Fibroblast of gingiva (primary cell): ENCODE measurements around the gene FGF3.

Source experiments
- DNase-seq: peaks from one replicate; pipeline ENCODE4 v3.0.0-alpha.2; 2011; ENCODE audit warnings: low read depth

FGF3 gene

DNA sequence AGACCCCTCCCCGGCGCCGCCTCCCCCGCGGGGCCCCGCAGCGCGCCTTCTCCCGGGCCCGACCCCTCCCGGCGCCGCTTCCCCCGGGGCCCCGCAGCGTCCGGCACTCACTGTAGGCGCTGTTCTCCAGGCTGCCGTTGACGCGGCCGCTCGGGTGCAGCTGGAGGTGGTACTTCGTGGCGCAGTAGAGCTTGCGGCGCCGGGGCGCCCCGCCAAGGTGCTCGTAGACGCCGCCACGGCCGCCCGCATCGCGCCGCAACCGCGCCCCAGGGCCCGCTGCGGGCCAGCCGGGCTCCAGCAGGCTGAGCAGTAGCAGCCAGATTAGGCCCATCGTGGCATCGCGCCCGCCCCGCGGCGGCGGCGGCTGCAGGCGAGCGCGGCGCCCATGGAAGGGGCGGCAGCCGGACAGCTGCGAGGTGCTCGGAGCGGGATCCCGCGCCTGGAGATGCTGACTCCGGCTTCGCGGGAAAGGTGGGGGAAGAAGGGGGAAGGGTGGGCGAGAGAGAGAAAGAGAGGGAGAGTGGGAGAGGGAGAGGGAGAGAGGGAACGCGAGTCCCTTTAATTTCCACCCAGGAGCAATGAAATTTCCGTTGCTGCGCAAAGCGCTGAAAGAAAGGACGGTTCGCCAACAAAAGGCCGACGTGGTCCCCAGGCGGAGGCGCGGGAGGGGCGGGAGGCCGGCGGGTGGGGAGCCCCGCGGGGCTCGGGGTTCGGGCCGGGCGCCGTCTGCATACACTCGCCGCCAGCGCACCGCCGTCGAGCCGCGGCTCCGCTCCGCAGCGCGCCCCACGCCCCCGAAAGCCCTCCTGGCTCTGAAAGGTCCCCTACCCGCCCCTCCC, at the start of gene FGF3:
Gene FGF3 (minus strand): TSS at position 814 of the 839 bp plus-strand sequence. CDS start 483 bp downstream, at position 331.
- no peak for DNase-seq

DNA sequence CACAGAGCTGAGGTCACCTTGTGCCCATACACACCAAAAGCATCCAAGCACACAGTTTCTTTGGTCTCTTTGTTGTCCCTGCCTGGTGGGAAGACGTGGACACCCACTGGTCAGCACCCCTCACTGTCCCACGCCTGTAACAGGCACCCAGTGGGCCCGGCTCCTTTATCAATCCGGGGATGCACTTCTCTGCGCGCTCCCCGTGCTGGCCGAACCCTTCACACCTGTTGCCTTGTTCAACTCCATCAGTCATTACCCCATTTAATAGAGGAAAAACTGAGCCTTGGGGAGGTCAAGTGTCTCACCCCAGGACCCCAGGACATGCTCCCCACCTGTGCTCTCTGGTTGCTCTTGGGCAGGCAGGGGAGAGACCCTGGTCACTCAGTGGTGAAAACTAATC, 49.7 kb upstream of the FGF3 start:
- DNase-seq = no peak

DNA sequence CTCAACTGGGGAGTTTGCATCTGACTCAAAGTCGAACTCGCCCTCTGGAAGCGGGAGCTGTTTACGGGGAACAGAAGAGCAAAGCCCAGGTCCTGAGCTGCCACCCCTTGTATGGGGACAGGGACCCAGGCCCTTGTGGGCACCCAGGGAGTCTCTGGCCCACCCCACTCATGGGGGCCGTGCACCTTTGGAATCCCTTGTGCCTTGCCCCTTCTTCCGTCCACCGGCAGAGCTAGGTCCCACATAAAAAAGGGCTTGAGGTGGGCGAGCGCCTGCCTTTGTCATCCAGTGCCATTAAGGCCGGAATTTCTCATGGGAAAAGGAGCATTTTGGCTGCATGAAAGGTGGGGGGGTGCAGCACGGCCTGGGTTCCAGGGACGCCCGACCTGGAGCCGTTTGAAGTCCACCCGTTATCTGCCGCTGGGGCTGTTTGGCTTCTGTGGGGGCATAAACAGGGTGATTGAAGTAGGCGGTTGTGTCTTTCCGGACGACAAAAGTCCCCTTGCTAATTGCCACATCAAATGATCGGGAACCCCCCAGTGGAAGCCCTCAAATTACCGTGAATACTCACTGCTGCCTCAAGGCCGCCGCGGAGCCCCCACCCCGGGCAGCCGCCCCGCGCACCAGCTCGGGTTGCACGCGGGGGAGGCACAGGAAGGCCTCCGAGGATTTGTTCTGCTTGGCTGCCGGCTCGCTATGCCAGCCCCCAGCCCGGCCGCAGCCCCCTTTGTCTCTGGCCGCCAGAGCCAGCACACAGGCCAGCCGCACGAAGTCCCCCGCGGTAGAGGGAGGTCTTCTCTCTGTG, 49.0 kb upstream of the FGF3 start:
- no peak for DNase-seq

GRCh38 chr11:69867076-69868005, 48.1 kb upstream of the FGF3 start:
- no peak for DNase-seq

GRCh38 chr11:69866648-69867047, 47.4 kb upstream of the FGF3 start:
- no peak for DNase-seq

DNA sequence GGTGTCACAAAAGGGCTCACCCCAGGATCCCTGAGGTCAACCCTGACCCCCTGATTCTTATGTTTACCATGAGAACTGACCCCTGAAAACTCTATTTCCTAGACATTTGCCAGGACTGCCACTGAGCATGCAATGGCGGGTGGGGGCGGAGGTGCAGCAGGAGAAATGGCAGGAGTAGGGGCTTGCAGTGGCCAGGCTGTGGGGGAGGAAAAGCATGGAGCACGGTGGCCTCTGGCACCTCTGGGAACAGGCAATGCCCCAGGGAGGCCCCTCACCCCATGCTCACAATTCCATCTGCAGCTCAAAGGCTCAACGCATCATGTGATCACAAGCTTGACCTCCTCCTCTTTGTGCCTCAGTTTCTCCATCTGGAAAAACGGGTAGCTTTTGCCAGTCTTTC, 46.5 kb upstream of the FGF3 start:
- DNase-seq = no peak

- no peak for DNase-seq
Observed at GRCh38 chr11:69864686-69865661, 45.8 kb upstream of the FGF3 start.

GRCh38 chr11:69863544-69864200, 44.5 kb upstream of the FGF3 start:
- no peak for DNase-seq

DNA sequence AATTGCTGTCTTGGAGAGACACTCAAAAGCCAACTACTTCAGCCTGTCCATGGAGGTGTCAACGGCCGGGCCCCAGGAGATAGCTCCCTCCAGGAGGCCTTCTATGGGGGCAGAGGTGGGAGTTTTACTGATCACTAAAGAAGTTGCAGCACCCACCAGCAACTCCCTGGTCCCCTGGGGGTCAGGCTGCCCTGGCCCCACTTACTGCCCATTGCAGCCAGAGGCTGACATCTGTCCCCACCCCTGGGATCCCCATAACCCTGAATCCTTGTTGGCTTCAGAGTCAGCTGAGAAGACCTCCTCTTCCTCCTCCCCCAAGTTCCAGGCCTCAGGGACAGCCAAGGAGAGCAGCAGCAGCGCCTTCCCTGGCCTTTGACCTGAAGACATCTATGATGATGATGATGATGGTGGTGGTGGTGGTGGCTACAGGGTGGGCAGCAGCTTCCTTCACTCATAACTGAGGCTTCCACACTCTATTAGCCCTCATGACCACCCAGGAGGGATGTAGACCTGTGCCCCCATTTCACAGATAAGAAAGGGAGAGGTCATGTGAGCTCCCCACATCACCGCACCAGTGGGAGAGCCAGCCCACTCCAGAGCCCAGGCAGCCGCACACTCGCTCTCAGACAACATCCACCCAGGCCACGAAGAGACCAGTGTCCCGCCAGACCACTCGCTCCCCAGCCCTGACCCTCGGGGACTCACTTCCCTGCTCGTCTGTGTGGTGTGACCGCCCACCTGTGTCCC, 43.8 kb upstream of the FGF3 start:
- DNase-seq = no peak

DNA sequence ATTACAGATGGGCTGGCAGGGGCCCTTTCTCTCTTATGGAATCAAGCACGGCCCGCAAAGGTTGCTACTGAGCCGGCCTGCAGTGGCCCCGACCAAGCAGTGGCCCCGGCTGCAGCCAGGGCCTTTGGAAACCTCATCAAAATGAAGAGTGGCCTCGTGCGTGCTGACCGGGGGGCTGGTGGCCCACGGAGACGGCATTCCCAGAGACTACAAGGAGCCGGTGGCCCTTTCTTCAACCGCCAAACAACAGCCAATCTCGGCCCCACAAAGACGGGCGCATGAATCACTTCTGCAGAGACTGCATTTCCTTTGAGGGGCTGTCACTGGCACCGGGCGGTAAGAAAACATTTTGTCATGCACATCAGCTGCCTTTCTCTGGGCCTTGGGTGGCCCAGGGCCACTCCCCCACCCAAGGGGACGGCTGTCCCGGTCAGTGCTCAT, 43.1 kb upstream of the FGF3 start:
- DNase-seq = no peak

DNA sequence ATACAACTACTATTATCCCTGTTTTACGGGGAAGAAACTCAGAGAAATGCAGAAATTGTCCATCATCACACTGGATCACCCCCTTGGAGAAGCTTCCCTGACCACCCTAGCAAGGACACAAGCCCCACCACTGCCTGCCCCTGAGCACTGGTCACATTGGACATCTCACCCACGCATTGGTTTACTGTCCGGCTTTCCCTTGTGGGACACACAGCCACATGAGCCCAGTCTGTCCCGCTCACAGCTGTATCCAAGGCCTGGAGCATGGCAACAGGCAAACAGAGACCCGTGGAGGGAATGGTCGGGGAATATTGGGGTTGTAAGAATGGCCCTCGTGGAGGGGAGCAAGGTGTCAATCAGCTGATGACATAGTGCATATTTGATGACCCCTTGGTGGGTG, 42.7 kb upstream of the FGF3 start:
- DNase-seq = no peak

GRCh38 chr11:69860796-69861445, 41.7 kb upstream of the FGF3 start:
- no peak for DNase-seq

DNA sequence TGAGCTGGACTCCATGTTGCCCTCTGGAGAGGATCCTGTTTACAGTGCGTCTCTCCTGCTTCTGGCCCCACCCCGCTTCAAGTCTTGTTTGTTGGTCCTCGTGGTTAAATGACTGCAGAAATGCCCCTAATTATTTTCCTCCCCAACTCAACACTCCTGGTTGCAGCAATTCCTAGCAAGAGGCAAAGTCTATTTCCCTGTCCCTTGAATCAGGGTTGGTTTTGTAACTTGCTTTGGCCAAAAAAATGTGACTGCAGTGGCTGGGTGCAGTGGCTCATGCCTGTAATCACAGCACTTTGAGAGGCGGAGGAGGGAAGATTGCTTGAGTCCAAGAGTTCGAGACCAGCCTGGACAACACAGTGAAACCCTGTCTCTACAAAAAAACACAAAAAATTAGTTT, 41.0 kb upstream of the FGF3 start:
- no peak for DNase-seq

- no peak for DNase-seq
Observed at GRCh38 chr11:69859275-69859934, 40.2 kb upstream of the FGF3 start.

DNA sequence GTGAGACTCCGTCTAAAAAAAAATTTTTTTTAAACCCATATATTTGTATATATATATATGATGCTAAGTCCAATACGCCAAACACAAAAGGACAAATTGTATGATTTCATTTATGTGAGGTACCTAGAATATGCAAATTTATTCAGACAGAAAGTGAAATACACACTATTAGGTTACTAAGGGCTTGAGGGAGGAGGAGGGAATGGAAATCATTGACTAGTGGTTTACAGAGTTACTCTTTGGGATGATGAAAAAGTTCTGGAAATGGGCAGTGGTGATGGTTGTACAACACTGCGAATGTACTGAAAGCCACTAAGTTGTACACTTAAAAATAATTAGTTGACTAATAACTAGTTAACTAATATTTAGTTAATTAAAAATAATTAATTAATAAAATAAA, 36.2 kb upstream of the FGF3 start:
- no peak for DNase-seq

- DNase-seq = no peak
Observed at GRCh38 chr11:69854713-69855112, 35.5 kb upstream of the FGF3 start.

- no peak for DNase-seq
Observed at GRCh38 chr11:69852056-69852455, 32.8 kb upstream of the FGF3 start.

- no peak for DNase-seq
Observed at GRCh38 chr11:69848201-69848600, 29.0 kb upstream of the FGF3 start.

- DNase-seq = no peak
Observed at GRCh38 chr11:69844396-69844795, 25.2 kb upstream of the FGF3 start.
